ENCODE measurements around the gene TESK2.
"Not testable (repeated sequence)": the region's sequence is repeated elsewhere in the genome, so short reads cannot be mapped to it uniquely, and the experiment has no call there.

GRCh38 chr1:45523975-45524374, 33.0 kb upstream of the TESK2 start:
- not testable (repeated sequence) for TF ChIP-seq CTCF (conservative IDR thresholded peaks at IDR 0.05); EZH2 (IDR thresholded peaks at IDR 0.05; ENCODE audit: low read depth)

Measured in PC-9 (cell line).